Astrocyte (in vitro differentiated cells and primary cell): ENCODE measurements around the gene TBCC. TPM values are rescaled to one million over a fixed set of nuclear protein-coding genes. Genes with fewer than 3 reads are reported as not detected.
A peak's percentile ranks its signal among the peaks of the same experiment; 100 is the strongest.

Experiments
- DNase-seq: peaks from one replicate; pipeline ENCODE4 v3.0.0-alpha.2; 2010; ENCODE audit warnings: low read depth
- FAIRE-seq: peaks from 2 replicates; lab custom pipeline; 2011; peaks lifted over from hg19 to GRCh38; lab: Jason Lieb, UNC
- H2AFZ ChIP-seq: 2 replicates; pipeline ENCODE4 v1.6.0; 2012; ENCODE audit warnings: low read depth, low read length, inconsistent platforms
- H3K27ac ChIP-seq: 2 replicates; pipeline ENCODE4 v1.5.1; 2011; ENCODE audit warnings: low read depth, low read length, inconsistent platforms
- H3K27me3 ChIP-seq: 2 replicates; pipeline ENCODE4 v1.6.0; 2011; ENCODE audit warnings: low read length, inconsistent platforms; ENCODE audit not compliant: insufficient read depth
- H3K36me3 ChIP-seq: 2 replicates; pipeline ENCODE4 v1.5.1; 2011; ENCODE audit warnings: low read length, inconsistent platforms; ENCODE audit not compliant: insufficient read depth
- H3K4me1 ChIP-seq: 2 replicates; pipeline ENCODE4 v1.5.1; 2011; ENCODE audit warnings: low read length, inconsistent platforms; ENCODE audit not compliant: insufficient read depth
- H3K4me2 ChIP-seq: 2 replicates; pipeline ENCODE4 v1.6.0; 2012; ENCODE audit warnings: low read length, inconsistent platforms
- H3K4me3 ChIP-seq: 2 replicates; pipeline ENCODE4 v1.5.1; 2011; ENCODE audit warnings: low read depth, mild to moderate bottlenecking, low read length, inconsistent platforms; ENCODE audit not compliant: insufficient read depth
- H3K79me2 ChIP-seq: 2 replicates; pipeline ENCODE4 v1.6.0; 2012; ENCODE audit warnings: mild to moderate bottlenecking, low read length, inconsistent platforms; ENCODE audit not compliant: insufficient read depth
- H3K9ac ChIP-seq: 2 replicates; pipeline ENCODE4 v1.6.0; 2012; ENCODE audit warnings: mild to moderate bottlenecking, low read length, inconsistent platforms
- H3K9me3 ChIP-seq: 2 replicates; pipeline ENCODE4 v1.5.1; 2012; ENCODE audit warnings: low read depth, mild to moderate bottlenecking, low read length, inconsistent platforms; ENCODE audit not compliant: insufficient read depth
- H4K20me1 ChIP-seq: 2 replicates; pipeline ENCODE4 v1.6.0; 2012; ENCODE audit warnings: low read length, inconsistent platforms; ENCODE audit not compliant: insufficient read depth
- H3K27ac Mint-ChIP-seq: one replicate; pipeline ENCODE4 v1.8.0; 2021; ENCODE audit warnings: mild to moderate bottlenecking, mixed read lengths; ENCODE audit not compliant: unreplicated experiment
- H3K27me3 Mint-ChIP-seq: one replicate; pipeline ENCODE4 v1.8.0; 2021; ENCODE audit warnings: low read depth, mixed read lengths; ENCODE audit not compliant: unreplicated experiment
- H3K36me3 Mint-ChIP-seq: one replicate; pipeline ENCODE4 v1.8.0; 2021; ENCODE audit warnings: low read depth, mixed read lengths; ENCODE audit not compliant: unreplicated experiment
- H3K4me1 Mint-ChIP-seq: one replicate; pipeline ENCODE4 v1.8.0; 2021; ENCODE audit warnings: low read depth, mixed read lengths; ENCODE audit not compliant: unreplicated experiment
- H3K4me3 Mint-ChIP-seq: one replicate; pipeline ENCODE4 v1.8.0; 2021; ENCODE audit warnings: mild to moderate bottlenecking, moderate library complexity, mixed read lengths; ENCODE audit not compliant: unreplicated experiment
- H3K9me3 Mint-ChIP-seq: one replicate; pipeline ENCODE4 v1.8.0; 2021; ENCODE audit warnings: mild to moderate bottlenecking, mixed read lengths; ENCODE audit not compliant: unreplicated experiment
- CTCF ChIP-seq: IDR thresholded peaks from 2 replicates; pipeline ENCODE4 v1.5.1; 2011; ENCODE audit warnings: low read depth, mild to moderate bottlenecking, inconsistent platforms, low read length, moderate library complexity; ENCODE audit not compliant: insufficient read depth
- EZH2 ChIP-seq: IDR thresholded peaks from 2 replicates; pipeline ENCODE4 v1.6.1; 2012; ENCODE audit warnings: mild to moderate bottlenecking, low read length, inconsistent platforms; ENCODE audit not compliant: insufficient read depth
- total RNA-seq: library from RNA; stranded (reverse); gene quantifications from 2 replicates; pipeline ENCODE4 v1.2.1, GENCODE V29; 2021

Gene TBCC
- total RNA-seq, 1 donor from 2014 or later, result 25.8 TPM

GRCh38 chr6:42783177-42783875, 37.4 kb upstream of the TBCC start:
- no peaks in the 10 kb centered on the region for H3K27me3 ChIP-seq
- peaks cover 14% of the 10 kb centered on the region for H4K20me1 ChIP-seq
- peak overlapping the region; percentile 99 for H3K27ac Mint-ChIP-seq
- H3K9me3 ChIP-seq, result no peaks in the 10 kb centered on the region
- H3K36me3 ChIP-seq, result no peaks in the 10 kb centered on the region
- peak overlapping the region; percentile 94 for H3K4me3 ChIP-seq
- H2AFZ ChIP-seq, result peak overlapping the region; percentile 59
- peak overlapping the region; percentile 99 for H3K27ac ChIP-seq
- no peaks in the 10 kb centered on the region for H3K27me3 Mint-ChIP-seq
- H3K36me3 Mint-ChIP-seq, result no peaks in the 10 kb centered on the region
- DNase-seq, result peak; percentile 33
- no peak for FAIRE-seq
- H3K4me1 ChIP-seq, result peaks cover 11% of the 10 kb centered on the region
- TF ChIP-seq CTCF, result no peak
- TF ChIP-seq EZH2, result no peak
- peaks cover 12% of the 10 kb centered on the region for H3K4me1 Mint-ChIP-seq
- H3K4me3 Mint-ChIP-seq, result peak overlapping the region; percentile 97
- H3K4me2 ChIP-seq, result peak overlapping the region; percentile 91
- H3K9ac ChIP-seq, result peak overlapping the region; percentile 100
- peaks cover 50% of the 10 kb centered on the region for H3K79me2 ChIP-seq
- H3K9me3 Mint-ChIP-seq, result no peaks in the 10 kb centered on the region

GRCh38 chr6:42782689-42783176, 36.8 kb upstream of the TBCC start:
- no peaks in the 10 kb centered on the region for H3K27me3 Mint-ChIP-seq
- H3K4me1 Mint-ChIP-seq, result peaks cover 16% of the 10 kb centered on the region
- no peaks in the 10 kb centered on the region for H3K36me3 Mint-ChIP-seq
- peak overlapping the region; percentile 98 for H3K27ac Mint-ChIP-seq
- no peak for FAIRE-seq
- Histone ChIP-seq H3K79me2 (peaks cover 49% of the 10 kb centered on the region), H3K4me1 (peaks cover 11% of the 10 kb centered on the region), H3K27me3 (no peaks in the 10 kb centered on the region), H3K4me2 (peak overlapping the region; percentile 91), H3K36me3 (no peaks in the 10 kb centered on the region), H4K20me1 (peaks cover 14% of the 10 kb centered on the region), H3K4me3 (peak overlapping the region; percentile 94), H3K9me3 (no peaks in the 10 kb centered on the region), H3K9ac (peak overlapping the region; percentile 100), H3K27ac (peak overlapping the region; percentile 99), H2AFZ (no peak overlapping the region)
- peak; percentile 87 for DNase-seq
- peak overlapping the region; percentile 87 for H3K4me3 Mint-ChIP-seq
- no peaks in the 10 kb centered on the region for H3K9me3 Mint-ChIP-seq
- TF ChIP-seq CTCF, result no peak
- TF ChIP-seq EZH2, result no peak
